Uterus (tissue), 2 donors: ENCODE measurements around the gene MRC2.
"Not testable (repeated sequence)": the region's sequence is repeated elsewhere in the genome, so short reads cannot be mapped to it uniquely, and the experiment has no call there.

ENCODE experiments used
- CTCF ChIP-seq, 4 experiments: fragments of 200-600 bp in 2 of 4; fragments of 450-650 bp in 2 of 4; sonication (generic) in 2 of 4; IDR thresholded peaks; one replicate each; pipeline ENCODE4 v1.5.1; 2016 to 2019; ENCODE audit warnings: antibody characterized with exemption in 4 of 4, mild to moderate bottlenecking in 2 of 4, moderate library complexity in 1 of 4
- POLR2A ChIP-seq, 2 donors: fragments of 450-650 bp; IDR thresholded peaks; one replicate each; pipeline ENCODE4 v1.6.1; 2016; ENCODE audit warnings: antibody characterized with exemption in 2 of 2, mild to moderate bottlenecking in 1 of 2, moderate library complexity in 1 of 2

DNA sequence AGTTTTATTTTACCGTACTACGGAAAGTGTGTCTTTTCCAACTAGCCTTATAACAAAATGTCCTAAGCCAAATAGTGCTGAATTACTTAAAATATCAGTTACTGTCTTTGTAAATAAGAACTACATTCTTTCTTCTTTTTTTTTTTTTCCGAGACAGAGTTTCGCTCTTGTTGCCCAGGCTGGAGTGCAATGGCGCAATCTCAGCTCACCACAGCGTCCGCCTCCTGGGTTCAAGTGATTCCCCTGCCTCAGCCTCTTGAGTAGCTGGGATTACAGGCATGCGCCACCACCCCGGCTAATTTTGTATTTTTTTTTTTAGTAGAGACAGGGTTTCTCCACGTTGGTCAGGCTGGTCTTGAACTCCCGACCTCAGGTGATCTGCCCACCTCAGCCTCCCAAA is 35.6 kb upstream of the MRC2 start:
- TF ChIP-seq CTCF, POLR2A (IDR thresholded peaks at IDR 0.05): not testable (repeated sequence)
